ENCODE measurements around the gene SNAP47. TPM values are rescaled to one million over a fixed set of nuclear protein-coding genes. Genes with fewer than 3 reads are reported as not detected.

Gene SNAP47
- total and polyA plus RNA-seq, 9 of the 15 experiments (the other 6 are each of a cell fraction or from before 2014, with no cell fraction given): 2.5 to 41.3 (median 32.6) TPM

DNA sequence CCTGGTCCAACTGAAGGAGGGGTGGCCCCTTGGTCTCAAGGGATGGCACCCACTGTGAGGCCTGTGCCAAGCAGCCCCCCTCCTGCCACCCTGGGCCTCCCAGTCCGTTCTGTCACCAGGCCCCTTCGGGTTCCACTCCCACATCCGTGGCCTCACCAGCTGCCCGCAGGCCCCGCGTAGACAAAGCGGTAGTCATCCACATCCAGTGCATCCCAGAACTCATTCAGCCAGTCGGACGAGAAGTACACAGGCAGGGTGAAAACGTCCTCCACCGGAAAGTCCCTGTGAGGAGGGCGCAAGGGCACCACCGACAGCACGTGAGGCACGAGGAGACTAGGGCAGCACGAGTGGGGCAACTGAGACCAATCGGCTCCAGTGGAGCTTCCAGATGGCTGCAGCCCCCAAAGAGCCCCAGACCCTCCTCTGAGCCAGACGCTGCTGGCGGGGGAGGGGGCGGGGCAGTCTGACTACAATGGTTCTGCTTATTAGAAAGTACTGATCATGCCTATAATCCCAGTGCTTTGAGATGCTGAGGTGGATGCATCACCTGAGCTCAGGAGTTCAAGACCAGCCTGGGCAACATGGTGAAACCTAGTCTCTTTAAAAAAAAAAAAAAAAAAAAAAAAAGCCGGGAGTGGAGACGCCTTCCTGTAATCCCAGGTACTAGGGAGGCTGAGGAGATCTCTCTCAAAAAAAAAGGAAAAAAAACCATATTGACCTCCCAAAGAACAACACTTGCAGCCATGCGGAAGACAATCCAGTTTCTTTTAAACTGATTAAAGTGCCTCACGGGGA, 1.3 kb upstream of the SNAP47 start:
- DNase-seq (ENCODE audit: extremely low read depth in 1 of 4, low spot score in 3 of 4): no peak
- peaks cover 9 to 70% of the 10 kb centered on the region in 2 experiments; a peak in 4 of 5 replicates for H3K4me1 ChIP-seq (replicated peaks in 1 of 2; ENCODE audit: control insufficient read depth in 2 of 2, insufficient read depth in 2 of 2, low read length in 2 of 2)
- H4K20me1 ChIP-seq (replicated peaks; ENCODE audit: control insufficient read depth, insufficient read depth, low read length): peaks cover 17% of the 10 kb centered on the region
- no peak for ATAC-seq
- H3K27me3 ChIP-seq (ENCODE audit: control insufficient read depth in 2 of 2, insufficient read depth in 2 of 2, low read length in 2 of 2): no peaks in the 10 kb centered on the region
- ChIA-PET POLR2A (interaction anchor here (0.6 kb wide), 1 partner anchor 242 kb away, joined by 3 read pairs; no protein-coding TSS in a partner anchor), CTCF (ENCODE audit: low intra/inter-chr PET ratio) (no interaction called here)
- no peak for FAIRE-seq
- intact Hi-C loops (cut with micrococcal nuclease) (no loop called here), in situ Hi-C loops (cut with MboI) (no loop called here)
- peak overlapping the region; percentile 81; the same call in 2 of the 3 replicates for H3K27ac ChIP-seq (ENCODE audit: extremely low read depth, low read depth, low read length)
- H3K36me3 ChIP-seq (ENCODE audit: control insufficient read depth, insufficient read depth, low read length): peaks cover 35% of the 10 kb centered on the region; the same call in 2 of the 3 replicates
- 66% methylated on average over 22 of the region's 24 CpGs for WGBS (ENCODE audit: insufficient coverage, low coverage, missing lambda C conversion rate)
- H3K9ac ChIP-seq (ENCODE audit: insufficient read depth in 1 of 2, low read depth in 2 of 2, low read length in 2 of 2): peak overlapping the region; percentile 88 to 91
- TF ChIP-seq CBFA2T2 (conservative IDR thresholded peaks at IDR 0.05) (no peak), RBFOX2 (IDR thresholded peaks at IDR 0.05; ENCODE audit: low read depth, low read length) (0 out of 2 replicates have a peak, but pooled peaks have one; percentile 18), ZNF551 (CRISPR knock-in tag; IDR thresholded peaks at IDR 0.05) (no peak), GTF2E2 (tag; IDR thresholded peaks at IDR 0.05) (no peak), LCOR (CRISPR knock-in tag; IDR thresholded peaks at IDR 0.05) (no peak), HDAC8 (tag; IDR thresholded peaks at IDR 0.05) (no peak), FOXA3 (CRISPR knock-in tag; conservative IDR thresholded peaks at IDR 0.05 in 1 of 2, IDR thresholded peaks at IDR 0.05 in 1 of 2) (peak in 1 of 2 experiments; percentile 18; a peak in 1 of 4 replicates), ZBTB33 (CRISPR knock-in tag; IDR thresholded peaks at IDR 0.05) (peak; percentile 44; the same call in 1 of the 2 replicates), NONO (IDR thresholded peaks at IDR 0.05; ENCODE audit: low read depth in 2 of 2, low read length in 1 of 2) (no peak)
- H3K4me2 ChIP-seq (ENCODE audit: insufficient read depth, low read length): peak overlapping the region; percentile 100
- H3K4me3 ChIP-seq: peak overlapping the region; percentile 100
- peak overlapping the region; percentile 97; the same call in 1 of the 2 replicates for H2AFZ ChIP-seq (ENCODE audit: low read depth, low read length)
- peaks cover 58% of the 10 kb centered on the region for H3K79me2 ChIP-seq (ENCODE audit: control insufficient read depth, insufficient read depth, low read length)
- H3K9me1 ChIP-seq (ENCODE audit: control insufficient read depth, insufficient read depth, low read length): no peaks in the 10 kb centered on the region
- no peaks in the 10 kb centered on the region for H3K9me3 ChIP-seq (replicated peaks; ENCODE audit: control insufficient read depth, insufficient read depth, low read depth, low read length)
- BruUV-seq (replicated peaks): TSS peak; percentile 61
